22Rv1 (cell line): ENCODE results near the gene CD93.

Source experiments
- H3K27ac ChIP-seq: fragments of 450-650 bp; 2 replicates; pipeline ENCODE4 v1.5.1; 2017
- CTCF ChIP-seq: fragments of 450-650 bp; IDR thresholded peaks from 2 replicates; pipeline ENCODE4 v1.5.1; 2017; ENCODE audit warnings: mild to moderate bottlenecking
- ZFX ChIP-seq: fragments of 450-650 bp; IDR thresholded peaks from 2 replicates; pipeline ENCODE4 v1.6.1; 2017; ENCODE audit warnings: antibody characterized with exemption, borderline replicate concordance

The CD93 gene

GRCh38 chr20:23106271-23106851 is 20.2 kb upstream of the CD93 start:
- TF ChIP-seq CTCF = no peak
- no peak for TF ChIP-seq ZFX
- H3K27ac ChIP-seq = no peak overlapping the region

GRCh38 chr20:23105193-23105592 is 19.1 kb upstream of the CD93 start:
- TF ChIP-seq ZFX (no peak), CTCF (no peak)
- H3K27ac ChIP-seq = no peak overlapping the region

GRCh38 chr20:23103284-23104018 is 17.3 kb upstream of the CD93 start:
- TF ChIP-seq ZFX (no peak), CTCF (no peak)
- H3K27ac ChIP-seq = no peak overlapping the region

- no peak for TF ChIP-seq CTCF
- H3K27ac ChIP-seq = no peak overlapping the region
These were observed 15.7 kb upstream of the CD93 start for GRCh38 chr20:23101696-23102406.

- TF ChIP-seq ZFX (no peak), CTCF (no peak)
- H3K27ac ChIP-seq = no peak overlapping the region
These were observed 14.6 kb upstream of the CD93 start for GRCh38 chr20:23100720-23101107.

GRCh38 chr20:23099791-23100719 is 13.9 kb upstream of the CD93 start:
- TF ChIP-seq ZFX (no peak), CTCF (no peak)
- no peak overlapping the region for H3K27ac ChIP-seq
